Kidney epithelial cell (primary cell): ENCODE measurements around the gene OBI1. TPM values are rescaled to one million over a fixed set of nuclear protein-coding genes. Genes with fewer than 3 reads are reported as not detected.
A peak's percentile ranks its signal among the peaks of the same experiment; 100 is the strongest.

Source experiments
- DNase-seq: peaks from one replicate; pipeline ENCODE4 v3.0.0-alpha.2; 2010; ENCODE audit warnings: low read depth
- H3K27me3 ChIP-seq: 2 replicates; pipeline ENCODE4 v1.6.0; 2011; ENCODE audit warnings: low read length; ENCODE audit not compliant: control insufficient read depth, insufficient read depth
- H3K36me3 ChIP-seq: 2 replicates; pipeline ENCODE4 v1.5.1; 2011; ENCODE audit warnings: low read length; ENCODE audit not compliant: control insufficient read depth, insufficient read depth
- H3K4me3 ChIP-seq: 2 replicates; pipeline ENCODE4 v1.5.1; 2011; ENCODE audit warnings: low read depth, mild to moderate bottlenecking, control low read depth, low read length
- CTCF ChIP-seq: IDR thresholded peaks from 2 replicates; pipeline ENCODE4 v1.5.1; 2011; ENCODE audit warnings: mild to moderate bottlenecking, moderate library complexity, low read length, control low read depth, inconsistent platforms; ENCODE audit not compliant: insufficient read depth, poor library complexity, severe bottlenecking
- total RNA-seq: library from RNA; depleted of rRNA; stranded (reverse); fragments of >200 nt; gene quantifications from 2 replicates; pipeline ENCODE4 v1.2.3, GENCODE V29; 2015

Gene OBI1
- total RNA-seq, 1 donor from 2014 or later = 14.0 TPM

- Histone ChIP-seq H3K27me3 (peaks cover 60% of the 10 kb centered on the region), H3K36me3 (no peaks in the 10 kb centered on the region), H3K4me3 (no peak overlapping the region)
- no peak for DNase-seq
- TF ChIP-seq CTCF = no peak
Observed at GRCh38 chr13:78592584-78592983, 66.4 kb downstream of the OBI1 start.

- Histone ChIP-seq H3K27me3 (peaks cover 44% of the 10 kb centered on the region), H3K4me3 (no peak overlapping the region), H3K36me3 (no peaks in the 10 kb centered on the region)
- TF ChIP-seq CTCF = no peak
- no peak for DNase-seq
Observed at GRCh38 chr13:78589206-78589605, 69.7 kb downstream of the OBI1 start.

- no peak for TF ChIP-seq CTCF
- no peak overlapping the region for H3K4me3 ChIP-seq
- H3K27me3 ChIP-seq = peaks cover 26% of the 10 kb centered on the region
- no peak for DNase-seq
- H3K36me3 ChIP-seq = no peaks in the 10 kb centered on the region
Observed at GRCh38 chr13:78587395-78587794, 71.6 kb downstream of the OBI1 start.

- peak; percentile 47 for TF ChIP-seq CTCF
- no peak for DNase-seq
- Histone ChIP-seq H3K4me3 (no peak overlapping the region), H3K27me3 (peaks cover 26% of the 10 kb centered on the region), H3K36me3 (no peaks in the 10 kb centered on the region)
Observed at GRCh38 chr13:78586706-78587105, 72.2 kb downstream of the OBI1 start.

GRCh38 chr13:78576261-78576660, 82.7 kb downstream of the OBI1 start:
- Histone ChIP-seq H3K36me3 (no peaks in the 10 kb centered on the region), H3K4me3 (no peak overlapping the region), H3K27me3 (no peaks in the 10 kb centered on the region)
- no peak for TF ChIP-seq CTCF
- DNase-seq = no peak

GRCh38 chr13:78572459-78572858, 86.5 kb downstream of the OBI1 start:
- Histone ChIP-seq H3K27me3 (no peaks in the 10 kb centered on the region), H3K36me3 (no peaks in the 10 kb centered on the region), H3K4me3 (no peak overlapping the region)
- DNase-seq = no peak
- TF ChIP-seq CTCF = no peak
